HepG2 (cell line): Measurements from ENCODE around the gene NOP9. TPM values are rescaled to one million over a fixed set of nuclear protein-coding genes. Genes with fewer than 3 reads are reported as not detected.

Source experiments
- AHDC1 ChIP-seq: sonication (generic); formaldehyde crosslinking; IDR thresholded peaks from 2 replicates; pipeline ENCODE4 v1.5.1; 2020; ENCODE audit warnings: mild to moderate bottlenecking, missing genetic modification reagents, borderline replicate concordance
- CHCHD3 ChIP-seq: sonication (generic); formaldehyde crosslinking; IDR thresholded peaks from 2 replicates; pipeline ENCODE4 v1.8.0; 2022; ENCODE audit warnings: mild to moderate bottlenecking, missing genetic modification reagents, moderate library complexity
- ELF3 ChIP-seq: IDR thresholded peaks from 2 replicates; pipeline ENCODE4 v1.6.1; 2016; ENCODE audit warnings: missing genetic modification reagents, missing compliant biosample characterization
- ETV5 ChIP-seq: IDR thresholded peaks from 2 replicates; pipeline ENCODE4 v1.6.1; 2018; ENCODE audit warnings: missing biosample characterization, missing genetic modification reagents, inconsistent platforms, borderline replicate concordance
- FOXO1 ChIP-seq: sonication (generic); formaldehyde crosslinking; IDR thresholded peaks from 2 replicates; pipeline ENCODE4 v1.4.0; 2020; ENCODE audit warnings: missing genetic modification reagents
- HHEX ChIP-seq: IDR thresholded peaks from 2 replicates; pipeline ENCODE4 v1.6.1; 2016; ENCODE audit warnings: control low read depth
- HNF4G ChIP-seq, 2 experiments: sonication (generic) in 1 of 2; formaldehyde crosslinking in 1 of 2; IDR thresholded peaks; 2 replicates each; pipeline versions ENCODE4 v1.4.0 to v1.6.1; 2011 to 2020; ENCODE audit warnings: borderline replicate concordance in 2 of 2, low read depth in 2 of 2, mild to moderate bottlenecking in 2 of 2, low read length in 1 of 2, missing genetic modification reagents in 1 of 2, moderate library complexity in 1 of 2
- IRF9 ChIP-seq: sonication (generic); formaldehyde crosslinking; IDR thresholded peaks from 2 replicates; pipeline ENCODE4 v1.8.0; 2022; ENCODE audit warnings: missing genetic modification reagents, mild to moderate bottlenecking, borderline replicate concordance
- MLLT10 ChIP-seq: sonication (generic); formaldehyde crosslinking; IDR thresholded peaks from 2 replicates; pipeline ENCODE4 v1.4.0; 2020; ENCODE audit warnings: missing genetic modification reagents
- NFIC ChIP-seq: IDR thresholded peaks from 2 replicates; pipeline ENCODE4 v1.6.1; 2012; ENCODE audit warnings: mild to moderate bottlenecking, low read length, inconsistent platforms
- PATZ1 ChIP-seq: sonication (generic); formaldehyde crosslinking; IDR thresholded peaks from 2 replicates; pipeline ENCODE4 v1.4.0; 2020; ENCODE audit warnings: missing genetic modification reagents
- PHF21A ChIP-seq: sonication (generic); formaldehyde crosslinking; IDR thresholded peaks from 2 replicates; pipeline ENCODE4 v1.5.0; 2020; ENCODE audit warnings: mild to moderate bottlenecking, missing genetic modification reagents
- RELA ChIP-seq: sonication (generic); formaldehyde crosslinking; IDR thresholded peaks from 2 replicates; pipeline ENCODE4 v1.4.0; 2020; ENCODE audit warnings: missing genetic modification reagents
- RNF219 ChIP-seq: sonication (generic); formaldehyde crosslinking; IDR thresholded peaks from 2 replicates; pipeline ENCODE4 v1.5.0; 2020; ENCODE audit warnings: mild to moderate bottlenecking, missing genetic modification reagents
- TBX3 ChIP-seq: fragments of 450-650 bp; IDR thresholded peaks from 2 replicates; pipeline ENCODE4 v1.6.1; 2017; ENCODE audit warnings: antibody characterized with exemption, mild to moderate bottlenecking, inconsistent platforms, borderline replicate concordance
- ZNF20 ChIP-seq: sonication (generic); formaldehyde crosslinking; IDR thresholded peaks from 2 replicates; pipeline ENCODE4 v1.4.0; 2020; ENCODE audit warnings: mild to moderate bottlenecking, moderate library complexity, missing genetic modification reagents
- ZNF3 ChIP-seq: IDR thresholded peaks from 2 replicates; pipeline ENCODE4 v1.7.0; 2017; ENCODE audit warnings: inconsistent platforms
- ZNF589 ChIP-seq: sonication (generic); formaldehyde crosslinking; conservative IDR thresholded peaks from 2 replicates; pipeline ENCODE4 v1.8.0; 2022; ENCODE audit warnings: mild to moderate bottlenecking, moderate library complexity, missing genetic modification reagents
- ZNF777 ChIP-seq: sonication (generic); formaldehyde crosslinking; IDR thresholded peaks from 2 replicates; pipeline ENCODE4 v1.4.0; 2020; ENCODE audit warnings: missing genetic modification reagents
- polyA plus RNA-seq, 8 experiments: library from polyadenylated mRNA; depleted of rRNA in 3 of 8; stranded (reverse) in 7 of 8; unstranded in 1 of 8; fragments of >200 nt; fragmentation: Illumina TruSeq in 4 of 8; extraction: Trizol in 4 of 8; gene quantifications; 2 replicates each; pipeline versions ENCODE4 v1.2.1 to v1.2.3, GENCODE V29; 2011 to 2016; ENCODE audit warnings: low read depth in 4 of 8, missing spikeins in 1 of 8, mixed read lengths in 1 of 8; ENCODE audit not compliant: insufficient read depth in 1 of 8
- total RNA-seq, 5 experiments: library from RNA; depleted of rRNA; stranded (reverse); fragments of >200 nt; fragmentation: Illumina TruSeq; extraction: Trizol; gene quantifications; 2 replicates each; pipeline ENCODE4 v1.2.3, GENCODE V29; 2016; ENCODE audit warnings: low read depth in 1 of 5

Gene NOP9
- total and polyA plus RNA-seq, 2 of the 13 experiments (the other 11 are each of a cell fraction or from before 2014, with no cell fraction given), result 24.5 to 61.6 TPM

- TF ChIP-seq AHDC1 (CRISPR knock-in tag), result no peak
- peak; percentile 94 for TF ChIP-seq PATZ1 (CRISPR knock-in tag)
- TF ChIP-seq RNF219 (CRISPR knock-in tag), result no peak; the same call in 1 of the 2 replicates
- peak; percentile 99 for TF ChIP-seq ELF3 (CRISPR knock-in tag)
- TF ChIP-seq PHF21A (CRISPR knock-in tag), result peak; percentile 100
- peak; percentile 96 for TF ChIP-seq FOXO1 (CRISPR knock-in tag)
- TF ChIP-seq ZNF777 (CRISPR knock-in tag), result peak; percentile 84
- TF ChIP-seq CHCHD3 (CRISPR knock-in tag), result peak; percentile 91
- TF ChIP-seq ETV5, result peak; percentile 94
- peak; percentile 98 for TF ChIP-seq ZNF20 (CRISPR knock-in tag)
- no peak for TF ChIP-seq MLLT10 (CRISPR knock-in tag)
- no peak; the same call in 1 of the 2 replicates for TF ChIP-seq ZNF3
- TF ChIP-seq TBX3, result peak; percentile 66
- peak; percentile 98 for TF ChIP-seq RELA (CRISPR knock-in tag)
- peak; percentile 60; the same call in 1 of the 2 replicates for TF ChIP-seq HHEX
- TF ChIP-seq ZNF589 (CRISPR knock-in tag), result peak; percentile 99
- peak; percentile 40; the same call in 1 of the 2 replicates for TF ChIP-seq HNF4G (IDR thresholded peaks at IDR 0.05; ENCODE audit: borderline replicate concordance, low read depth, low read length)
- peak; percentile 89; the same call in 1 of the 2 replicates for TF ChIP-seq HNF4G (CRISPR knock-in tag; IDR thresholded peaks at IDR 0.05; ENCODE audit: borderline replicate concordance, low read depth)
- TF ChIP-seq IRF9 (CRISPR knock-in tag), result peak; percentile 100
- no peak for TF ChIP-seq NFIC
Observed at GRCh38 chr14:24271134-24271833, 28.4 kb upstream of the NOP9 start, which contains the start of gene RABGGTA (continued).
